Mesenteric fat pad (tissue), 1 donor: Measurements from ENCODE around the gene XPO5. TPM values are rescaled to one million over a fixed set of nuclear protein-coding genes. Genes with fewer than 3 reads are reported as not detected.
"Not testable (repeated sequence)": the region's sequence is repeated elsewhere in the genome, so short reads cannot be mapped to it uniquely, and the experiment has no call there.

Experiments used
- DNase-seq: peaks from one replicate; pipeline ENCODE4 v3.0.0-alpha.2; 2020; ENCODE audit warnings: low spot score
- total RNA-seq: library from RNA; stranded (reverse); fragmentation: NEBNext Ultra II Directional; extraction: Animal tissue kit (Norgen Biotek cat#: 25700); gene quantifications from one replicate; pipeline ENCODE4 v1.2.1, GENCODE V29; 2021
- donor health status: DM: yes; HTN: yes; CAD: no.

The XPO5 gene
- total RNA-seq, 1 donor from 2014 or later, result 43.6 TPM

DNA sequence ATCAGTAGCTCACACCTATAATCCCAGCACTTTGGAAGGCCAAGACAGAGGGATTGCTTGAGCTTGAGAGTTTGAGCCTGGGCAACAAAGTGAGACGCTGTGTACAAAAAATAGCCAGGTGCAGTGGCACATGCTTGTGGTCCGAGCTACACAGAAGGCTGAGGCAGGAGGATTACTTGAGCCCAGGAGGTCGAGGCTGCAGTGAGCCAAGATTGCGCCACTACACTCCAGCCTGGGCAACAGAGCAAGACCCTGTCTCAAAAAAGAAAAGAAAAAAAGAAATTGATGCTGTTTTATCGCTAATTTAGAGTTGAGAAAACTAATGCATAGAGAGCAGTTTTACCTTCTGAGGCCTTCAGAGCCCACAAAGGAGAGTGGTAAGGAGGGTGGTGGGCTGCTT, 77.5 kb downstream of the XPO5 start:
- not testable (repeated sequence) for DNase-seq

DNA sequence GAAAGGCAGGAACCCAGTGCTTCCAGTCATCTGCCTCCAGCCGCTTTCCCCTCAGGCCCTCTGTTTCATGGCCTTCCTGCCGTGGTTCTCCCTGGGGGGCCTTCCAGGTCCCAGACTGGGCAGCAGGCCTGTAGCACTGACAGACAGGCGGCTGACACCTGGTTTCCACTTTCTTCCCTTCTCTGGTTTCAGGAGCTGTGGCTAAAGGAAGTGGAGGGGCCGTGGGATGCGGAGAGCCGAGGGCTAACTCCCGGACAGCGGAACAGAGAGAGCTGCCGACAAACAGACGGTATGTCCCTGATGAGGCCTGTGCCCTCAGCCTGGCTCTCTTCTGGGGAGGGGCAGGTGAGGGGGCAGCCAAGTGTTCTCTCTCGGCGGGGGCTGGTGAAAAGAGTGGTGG, 78.1 kb downstream of the XPO5 start:
- no peak for DNase-seq

DNA sequence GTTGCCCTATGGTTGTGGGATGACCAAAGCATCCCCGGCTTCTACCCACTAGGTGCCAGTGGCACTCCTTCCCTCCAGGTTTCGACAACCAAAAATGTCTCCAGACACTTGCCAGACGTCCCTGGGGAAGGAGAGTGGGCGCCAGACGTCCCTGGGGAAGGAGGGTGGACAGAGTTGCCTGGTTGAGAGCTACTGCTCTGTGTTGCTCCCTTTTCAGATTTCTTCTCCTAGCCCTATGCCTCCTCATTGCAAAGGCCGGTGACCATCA, 78.8 kb downstream of the XPO5 start:
- no peak for DNase-seq

- no peak for DNase-seq
Measured at GRCh38 chr6:43496370-43497128, 79.3 kb downstream of the XPO5 start.

GRCh38 chr6:43495409-43495941, 80.4 kb downstream of the XPO5 start:
- no peak for DNase-seq

- DNase-seq, result no peak
Measured at GRCh38 chr6:43494766-43495165, 81.1 kb downstream of the XPO5 start.

- no peak for DNase-seq
Measured at GRCh38 chr6:43494321-43494720, 81.5 kb downstream of the XPO5 start.

DNA sequence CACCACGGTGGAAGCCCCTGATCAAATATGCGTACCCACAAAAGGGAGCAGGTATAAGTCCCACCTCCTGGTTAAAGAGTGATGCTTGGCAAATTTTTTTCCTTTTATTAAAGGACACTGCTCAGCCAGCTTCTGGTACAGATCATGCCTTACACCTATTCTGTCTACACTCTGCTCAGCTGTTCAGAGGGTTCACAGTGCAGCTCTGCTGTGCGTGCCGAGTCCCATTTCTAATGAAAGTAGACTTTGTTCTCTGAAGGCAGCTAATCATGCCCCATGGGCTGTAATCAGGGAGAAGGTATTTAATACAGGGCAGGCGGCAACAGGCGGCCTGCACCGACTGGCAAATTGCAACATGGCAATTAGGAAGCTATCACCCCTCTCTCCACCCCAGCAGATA, 82.0 kb downstream of the XPO5 start:
- no peak for DNase-seq

GRCh38 chr6:43493230-43493629, 82.6 kb downstream of the XPO5 start:
- no peak for DNase-seq

GRCh38 chr6:43492673-43493072, 83.2 kb downstream of the XPO5 start:
- DNase-seq, result no peak

- DNase-seq, result no peak
Measured at GRCh38 chr6:43491750-43492661, 83.8 kb downstream of the XPO5 start.

DNA sequence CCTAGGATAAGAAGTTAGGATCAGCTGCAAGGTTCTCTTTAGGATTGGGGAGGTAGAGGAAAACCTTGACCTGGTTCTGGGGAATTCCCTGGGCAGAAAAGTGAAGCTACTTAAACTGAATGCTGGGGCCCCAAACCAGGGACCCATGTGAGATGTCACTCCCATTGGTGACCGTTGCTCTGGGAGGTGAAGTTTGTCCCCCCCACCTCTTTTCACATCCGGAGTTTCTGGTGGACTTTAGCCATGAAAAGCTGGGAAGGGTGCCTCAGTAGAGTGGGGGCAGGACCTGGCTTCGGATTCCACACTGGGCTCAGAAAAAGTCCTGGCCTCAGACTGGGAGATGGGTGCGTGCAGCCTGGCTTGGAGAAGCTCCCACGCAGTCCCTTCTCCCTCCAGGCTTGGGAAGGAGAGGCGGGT, 85.3 kb downstream of the XPO5 start:
- DNase-seq, result no peak

DNA sequence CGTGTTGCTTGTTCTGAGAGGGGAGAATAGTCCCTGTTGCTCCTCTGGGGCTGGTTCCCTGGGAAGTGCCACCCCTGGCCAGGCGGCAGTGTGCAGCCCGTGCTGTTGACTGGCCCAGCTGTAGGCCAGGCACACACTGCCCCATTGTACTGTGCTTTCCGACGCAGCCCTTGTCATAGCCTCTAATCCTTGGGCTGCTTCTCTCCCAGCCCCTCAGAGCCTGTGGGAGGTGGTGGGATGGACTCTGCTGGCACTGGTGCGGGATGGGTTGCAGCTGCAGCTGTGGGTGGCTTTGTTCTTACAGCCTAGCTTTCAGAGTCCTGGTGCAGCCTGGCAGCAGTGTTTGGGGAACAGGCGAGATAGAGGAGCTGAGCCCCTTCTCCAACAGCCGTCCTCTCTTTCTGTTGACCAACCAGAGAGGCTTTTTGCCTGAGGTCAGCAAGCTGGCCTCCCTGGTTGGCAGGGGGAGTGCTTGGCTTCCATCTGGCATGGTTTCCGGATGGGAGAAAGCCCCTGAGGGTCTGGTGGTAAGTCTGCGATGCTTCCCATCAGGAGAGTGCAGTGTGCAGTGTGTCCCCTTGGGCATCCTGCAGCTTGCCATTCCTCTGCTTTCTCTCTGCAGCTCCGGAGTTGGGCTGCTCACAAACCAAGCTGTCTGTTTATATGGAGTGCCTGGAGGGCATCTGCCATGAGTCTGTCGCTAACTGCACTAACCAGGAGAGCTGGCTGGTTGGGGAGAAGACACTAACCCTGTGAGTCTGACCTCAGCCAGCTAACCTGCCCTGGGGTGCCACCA, 86.4 kb downstream of the XPO5 start:
- no peak for DNase-seq

- DNase-seq, result no peak
Measured at GRCh38 chr6:43488667-43489276, 87.1 kb downstream of the XPO5 start.

DNA sequence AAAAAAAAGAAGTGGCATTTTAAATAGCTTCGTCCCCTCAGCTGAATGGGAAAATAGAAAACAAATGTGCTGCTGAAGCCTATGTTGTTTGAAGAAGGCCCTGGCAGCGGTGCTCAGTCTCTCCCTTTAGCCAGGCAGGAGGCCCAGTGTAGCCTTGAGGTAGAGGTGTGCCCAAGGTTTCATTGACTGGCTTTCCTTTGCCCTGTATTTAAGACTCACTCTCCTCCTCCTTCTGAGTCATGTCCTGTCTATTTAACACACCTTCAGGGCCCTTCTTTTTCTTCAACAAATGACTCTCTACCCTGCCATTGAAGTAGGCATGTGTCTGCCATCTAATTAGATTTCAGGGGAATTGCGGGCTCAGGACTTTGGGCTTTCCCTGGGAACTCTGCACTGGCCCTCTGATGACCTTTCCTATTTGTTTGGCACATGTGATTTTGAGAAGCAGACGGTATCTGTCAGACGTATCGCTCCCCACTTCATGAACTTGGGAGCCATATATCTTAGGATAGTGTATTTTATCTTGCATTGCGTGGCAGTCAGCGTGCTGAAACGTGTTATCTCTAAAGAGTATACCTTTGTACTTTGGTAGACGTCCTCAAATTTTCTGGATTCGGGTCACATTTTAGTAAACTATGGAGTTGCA, 94.1 kb downstream of the XPO5 start:
- no peak for DNase-seq

- DNase-seq, result no peak
Measured at GRCh38 chr6:43481075-43481474, 94.8 kb downstream of the XPO5 start.

DNA sequence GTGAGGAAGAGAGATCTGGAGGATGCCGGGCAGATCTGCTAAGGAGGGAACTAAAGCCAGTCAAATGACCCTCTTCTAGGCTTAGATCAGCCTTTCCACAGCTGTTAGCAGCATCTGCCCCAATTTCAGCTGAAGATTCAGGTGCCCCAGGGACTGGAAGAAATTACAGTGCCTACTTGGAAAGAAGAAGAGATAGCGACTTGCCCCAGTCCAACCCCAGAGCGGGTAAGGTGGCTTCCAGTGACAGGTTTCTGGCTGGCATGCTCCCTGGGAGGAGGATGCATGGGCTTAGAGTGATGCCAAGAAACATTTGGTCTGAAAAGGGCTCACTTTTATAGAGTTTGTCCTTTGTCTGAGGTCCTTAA, 97.8 kb downstream of the XPO5 start:
- no peak for DNase-seq

DNA sequence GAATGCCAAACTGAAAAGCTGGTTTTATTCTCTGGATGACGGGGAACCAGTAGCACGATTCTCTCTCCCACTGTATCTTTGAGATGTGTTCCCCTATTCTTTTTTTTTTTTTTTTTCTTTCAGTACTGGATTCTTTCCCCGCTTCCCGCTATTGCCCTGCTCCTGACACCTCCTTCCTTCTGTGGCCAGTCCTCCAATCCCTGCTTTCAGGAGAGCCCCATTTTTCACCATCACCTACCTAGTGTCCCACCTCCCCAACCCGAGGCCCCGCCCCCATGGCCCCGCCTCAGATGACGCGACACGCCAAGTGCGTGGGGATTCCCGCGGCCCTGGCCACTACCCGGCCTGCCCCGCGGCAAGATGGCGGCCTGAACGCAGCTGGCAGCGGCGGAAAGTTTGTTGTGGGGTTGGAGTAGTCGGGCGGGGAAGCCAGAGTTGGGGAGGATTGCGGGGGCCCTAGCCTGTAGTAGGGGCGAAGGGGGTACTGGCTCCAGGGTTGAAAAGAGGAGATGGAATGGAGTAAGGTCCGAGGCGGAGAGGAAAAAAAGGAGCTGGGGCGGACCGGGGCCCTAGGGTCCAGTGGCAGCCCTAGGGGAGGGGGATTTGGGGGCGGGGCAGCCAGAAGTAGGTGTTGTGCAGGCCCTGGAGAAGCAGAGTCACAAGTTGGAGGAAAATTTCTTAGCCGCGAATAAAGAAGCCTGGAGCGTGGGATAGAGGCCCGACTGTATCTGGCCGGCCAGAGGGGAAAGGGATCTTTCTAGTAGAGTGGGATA, 98.4 kb downstream of the XPO5 start, which contains the start of gene TJAP1:
Gene TJAP1, plus strand, starts transcription at position 336 of the 773 bp plus-strand sequence. CDS start 21,432 bp downstream, outside the sequence.
- peak; percentile 98 for DNase-seq

- DNase-seq, result no peak
Measured at GRCh38 chr6:43476746-43477145, 99.1 kb downstream of the XPO5 start.

GRCh38 chr6:43475516-43475915, 100.3 kb downstream of the XPO5 start:
- no peak for DNase-seq
